ENCODE data around the gene HNRNPUL2. TPM values are rescaled to one million over a fixed set of nuclear protein-coding genes. Genes with fewer than 3 reads are reported as not detected.

Gene HNRNPUL2
- total RNA-seq, 1 donor from 2014 or later: 45.6 TPM

- Mint-ChIP-seq H3K4me3 (ENCODE audit: unreplicated experiment) (no peak overlapping the region), H3K27ac (ENCODE audit: unreplicated experiment) (peak overlapping the region; percentile 61), H3K9me3 (ENCODE audit: low read depth) (no peaks in the 10 kb centered on the region), H3K27me3 (ENCODE audit: low read depth) (no peaks in the 10 kb centered on the region), H3K4me1 (ENCODE audit: low read depth) (peaks cover 8% of the 10 kb centered on the region), H3K36me3 (ENCODE audit: low read depth) (peaks cover 49% of the 10 kb centered on the region)
- peak; percentile 72 for DNase-seq (ENCODE audit: low spot score)
- no peak for TF ChIP-seq CTCF (IDR thresholded peaks at IDR 0.05)
Observed at GRCh38 chr11:62715150-62716130, 11.8 kb downstream of the HNRNPUL2 start.

GRCh38 chr11:62713343-62713742, 13.9 kb downstream of the HNRNPUL2 start:
- Mint-ChIP-seq H3K27me3 (ENCODE audit: low read depth) (no peaks in the 10 kb centered on the region), H3K4me3 (ENCODE audit: unreplicated experiment) (no peak overlapping the region), H3K27ac (ENCODE audit: unreplicated experiment) (peak overlapping the region; percentile 37), H3K36me3 (ENCODE audit: low read depth) (peaks cover 39% of the 10 kb centered on the region), H3K9me3 (ENCODE audit: low read depth) (no peaks in the 10 kb centered on the region), H3K4me1 (ENCODE audit: low read depth) (peaks cover 27% of the 10 kb centered on the region)
- no peak for DNase-seq (ENCODE audit: low spot score)
- TF ChIP-seq CTCF (IDR thresholded peaks at IDR 0.05): no peak

GRCh38 chr11:62712861-62713260, 14.4 kb downstream of the HNRNPUL2 start:
- peaks cover 25% of the 10 kb centered on the region for H3K4me1 Mint-ChIP-seq (ENCODE audit: low read depth)
- no peak overlapping the region for H3K4me3 Mint-ChIP-seq (ENCODE audit: unreplicated experiment)
- DNase-seq (ENCODE audit: low spot score): no peak
- H3K27ac Mint-ChIP-seq (ENCODE audit: unreplicated experiment): peak overlapping the region; percentile 30
- TF ChIP-seq CTCF (IDR thresholded peaks at IDR 0.05): no peak
- H3K9me3 Mint-ChIP-seq (ENCODE audit: low read depth): no peaks in the 10 kb centered on the region
- peaks cover 34% of the 10 kb centered on the region for H3K36me3 Mint-ChIP-seq (ENCODE audit: low read depth)
- no peaks in the 10 kb centered on the region for H3K27me3 Mint-ChIP-seq (ENCODE audit: low read depth)

GRCh38 chr11:62712276-62712812, 14.9 kb downstream of the HNRNPUL2 start:
- Mint-ChIP-seq H3K27me3 (ENCODE audit: low read depth) (no peaks in the 10 kb centered on the region), H3K27ac (ENCODE audit: unreplicated experiment) (peak overlapping the region; percentile 9), H3K9me3 (ENCODE audit: low read depth) (no peaks in the 10 kb centered on the region), H3K4me1 (ENCODE audit: low read depth) (peaks cover 26% of the 10 kb centered on the region), H3K36me3 (ENCODE audit: low read depth) (peaks cover 34% of the 10 kb centered on the region), H3K4me3 (ENCODE audit: unreplicated experiment) (no peak overlapping the region)
- TF ChIP-seq CTCF (IDR thresholded peaks at IDR 0.05): no peak
- no peak for DNase-seq (ENCODE audit: low spot score)

- Mint-ChIP-seq H3K27ac (ENCODE audit: unreplicated experiment) (peak overlapping the region; percentile 99), H3K36me3 (ENCODE audit: low read depth) (peaks cover 17% of the 10 kb centered on the region), H3K4me3 (ENCODE audit: unreplicated experiment) (peak overlapping the region; percentile 87), H3K27me3 (ENCODE audit: low read depth) (no peaks in the 10 kb centered on the region), H3K9me3 (ENCODE audit: low read depth) (no peaks in the 10 kb centered on the region), H3K4me1 (ENCODE audit: low read depth) (peaks cover 42% of the 10 kb centered on the region)
- TF ChIP-seq CTCF (IDR thresholded peaks at IDR 0.05): no peak
- no peak for DNase-seq (ENCODE audit: low spot score)
Observed at GRCh38 chr11:62710001-62710345, 17.3 kb downstream of the HNRNPUL2 start.

All from chondrocyte (in vitro differentiated cells).